GM21526 (cell line): ENCODE results near the gene LCP2.

ENCODE experiments used
- ATAC-seq: cut with Tn5 transposase; IDR thresholded peaks from one replicate; pipeline ENCODE4 v1.9.1; 2021; ENCODE audit warnings: moderate library complexity; ENCODE audit not compliant: unreplicated experiment, low FRiP score

LCP2 gene

GRCh38 chr5:170296935-170297588, 515 bp downstream of the LCP2 start:
- ATAC-seq, result peak; percentile 38

- no peak for ATAC-seq
Observed at GRCh38 chr5:170296036-170296934, 1.3 kb downstream of the LCP2 start.

GRCh38 chr5:170294556-170294955, 3.0 kb downstream of the LCP2 start:
- no peak for ATAC-seq

GRCh38 chr5:170294057-170294456, 3.5 kb downstream of the LCP2 start:
- no peak for ATAC-seq

- ATAC-seq, result peak; percentile 80
Observed at GRCh38 chr5:170293273-170293672, 4.3 kb downstream of the LCP2 start.

- ATAC-seq, result no peak
Observed at GRCh38 chr5:170292179-170293104, 5.1 kb downstream of the LCP2 start.

GRCh38 chr5:170290498-170290897, 7.1 kb downstream of the LCP2 start:
- ATAC-seq, result no peak

- no peak for ATAC-seq
Observed at GRCh38 chr5:170289764-170290163, 7.8 kb downstream of the LCP2 start.

GRCh38 chr5:170289121-170289520, 8.5 kb downstream of the LCP2 start:
- ATAC-seq, result no peak

GRCh38 chr5:170288551-170288950, 9.0 kb downstream of the LCP2 start:
- no peak for ATAC-seq

GRCh38 chr5:170288151-170288550, 9.4 kb downstream of the LCP2 start:
- no peak for ATAC-seq

GRCh38 chr5:170287532-170287931, 10.0 kb downstream of the LCP2 start:
- ATAC-seq, result no peak

- ATAC-seq, result no peak
Observed at GRCh38 chr5:170286386-170286925, 11.1 kb downstream of the LCP2 start.

GRCh38 chr5:170285181-170285580, 12.4 kb downstream of the LCP2 start:
- ATAC-seq, result no peak

GRCh38 chr5:170284231-170284630, 13.3 kb downstream of the LCP2 start:
- ATAC-seq, result no peak

GRCh38 chr5:170283296-170283695, 14.3 kb downstream of the LCP2 start:
- ATAC-seq, result no peak

- no peak for ATAC-seq
Observed at GRCh38 chr5:170280011-170280493, 17.5 kb downstream of the LCP2 start.

GRCh38 chr5:170279459-170279817, 18.1 kb downstream of the LCP2 start:
- no peak for ATAC-seq

- ATAC-seq, result peak; percentile 90
Observed at GRCh38 chr5:170278611-170279458, 18.7 kb downstream of the LCP2 start.

GRCh38 chr5:170277867-170278281, 19.7 kb downstream of the LCP2 start:
- no peak for ATAC-seq
